Activated CD4-positive, alpha-beta memory T cell treated with anti-CD3 and anti-CD28 coated beads for 36 hours (primary cell): ENCODE data around the gene GPM6B. TPM values are rescaled to one million over a fixed set of nuclear protein-coding genes. Genes with fewer than 3 reads are reported as not detected.

Source experiments
- CTCF ChIA-PET: fragments of 350-600 bp; sonication (Branson Sonifier 250); formaldehyde crosslinking; loops from one replicate; lab custom pipeline; 2021; ENCODE audit warnings: antibody characterized with exemption, inconsistent platforms; lab: Charles Lee
- POLR2A ChIA-PET: fragments of 350-600 bp; sonication (Branson Sonifier 250); formaldehyde crosslinking; loops from one replicate; lab custom pipeline; 2021; ENCODE audit warnings: antibody characterized with exemption; lab: Charles Lee
- DNase-seq: peaks from one replicate; pipeline ENCODE4 v3.0.0-alpha.2; 2020
- H3K27ac Mint-ChIP-seq: one replicate; pipeline ENCODE4 v1.8.0; 2021; ENCODE audit warnings: mixed read lengths
- H3K27me3 Mint-ChIP-seq: one replicate; pipeline ENCODE4 v1.8.0; 2021; ENCODE audit warnings: mixed read lengths
- H3K36me3 Mint-ChIP-seq: one replicate; pipeline ENCODE4 v1.8.0; 2021; ENCODE audit warnings: mixed read lengths
- H3K4me1 Mint-ChIP-seq: one replicate; pipeline ENCODE4 v1.8.0; 2021; ENCODE audit warnings: low read depth, mixed read lengths
- H3K4me3 Mint-ChIP-seq: one replicate; pipeline ENCODE4 v1.8.0; 2021; ENCODE audit warnings: mild to moderate bottlenecking, mixed read lengths
- H3K9me3 Mint-ChIP-seq: one replicate; pipeline ENCODE4 v1.8.0; 2021; ENCODE audit warnings: mixed read lengths
- intact Hi-C: fragments of 100-400 bp; cut with micrococcal nuclease; formaldehyde crosslinking; loops from one replicate; pipeline ENCODE4 v1.15.1; 2023
- total RNA-seq, 2 experiments: library from RNA; stranded (reverse); gene quantifications; one replicate each; pipeline ENCODE4 v1.2.3, GENCODE V29; 2021

Gene GPM6B
- total RNA-seq, 2 experiments from 2014 or later: not detected

GRCh38 chrX:13837290-13837745 is 20.4 kb upstream of the GPM6B start:
- intact Hi-C loops: no loop called here
- Mint-ChIP-seq H3K27me3 (no peaks in the 10 kb centered on the region), H3K27ac (no peak overlapping the region), H3K4me1 (peaks cover 2% of the 10 kb centered on the region), H3K9me3 (no peaks in the 10 kb centered on the region), H3K36me3 (no peaks in the 10 kb centered on the region), H3K4me3 (no peak overlapping the region)
- CTCF ChIA-PET: no interaction called here
- POLR2A ChIA-PET: no interaction called here
- no peak for DNase-seq

- H3K4me1 Mint-ChIP-seq: peaks cover 2% of the 10 kb centered on the region
- intact Hi-C loops: no loop called here
These were observed 19.7 kb upstream of the GPM6B start for GRCh38 chrX:13836575-13836974.

GRCh38 chrX:13835825-13836224 is 18.9 kb upstream of the GPM6B start:
- intact Hi-C loops: no loop called here
- Mint-ChIP-seq H3K9me3 (no peaks in the 10 kb centered on the region), H3K36me3 (no peaks in the 10 kb centered on the region), H3K4me1 (no peaks in the 10 kb centered on the region), H3K4me3 (no peak overlapping the region), H3K27ac (no peak overlapping the region), H3K27me3 (no peaks in the 10 kb centered on the region)
- ChIA-PET POLR2A (no interaction called here), CTCF (no interaction called here)
- DNase-seq: no peak

More at GRCh38 chrX:13836575-13836974, 19.7 kb upstream of the GPM6B start:
- Mint-ChIP-seq H3K4me3 (no peak overlapping the region), H3K36me3 (no peaks in the 10 kb centered on the region), H3K9me3 (no peaks in the 10 kb centered on the region), H3K27me3 (no peaks in the 10 kb centered on the region), H3K27ac (no peak overlapping the region)
- no peak for DNase-seq
- ChIA-PET POLR2A (no interaction called here), CTCF (no interaction called here)

- Mint-ChIP-seq H3K36me3 (no peaks in the 10 kb centered on the region), H3K4me1 (no peaks in the 10 kb centered on the region), H3K27ac (no peak overlapping the region), H3K27me3 (no peaks in the 10 kb centered on the region), H3K9me3 (no peaks in the 10 kb centered on the region), H3K4me3 (no peak overlapping the region)
- intact Hi-C loops: no loop called here
- POLR2A ChIA-PET: no interaction called here
- CTCF ChIA-PET: no interaction called here
- DNase-seq: no peak
These were observed 17.5 kb upstream of the GPM6B start for GRCh38 chrX:13834355-13834754.

- Mint-ChIP-seq H3K27me3 (no peaks in the 10 kb centered on the region), H3K4me3 (no peak overlapping the region), H3K27ac (no peak overlapping the region), H3K9me3 (no peaks in the 10 kb centered on the region), H3K36me3 (no peaks in the 10 kb centered on the region), H3K4me1 (no peaks in the 10 kb centered on the region)
- ChIA-PET POLR2A (no interaction called here), CTCF (interaction anchor here (0.7 kb wide), 1 partner anchor 68 kb away, joined by 3 read pairs; no protein-coding TSS in a partner anchor)
- no peak for DNase-seq
- intact Hi-C loops: no loop called here
These were observed 13.1 kb upstream of the GPM6B start for GRCh38 chrX:13829983-13830382.

- no peaks in the 10 kb centered on the region for H3K36me3 Mint-ChIP-seq
- ChIA-PET POLR2A (no interaction called here), CTCF (no interaction called here)
- no peaks in the 10 kb centered on the region for H3K9me3 Mint-ChIP-seq
- H3K27me3 Mint-ChIP-seq: no peaks in the 10 kb centered on the region
- H3K4me1 Mint-ChIP-seq: no peaks in the 10 kb centered on the region
- H3K4me3 Mint-ChIP-seq: no peak overlapping the region
- intact Hi-C loops: no loop called here
- no peak for DNase-seq
- H3K27ac Mint-ChIP-seq: no peak overlapping the region
These were observed 11.5 kb upstream of the GPM6B start for GRCh38 chrX:13828392-13828791.

GRCh38 chrX:13827298-13828090 is 10.6 kb upstream of the GPM6B start:
- no peaks in the 10 kb centered on the region for H3K4me1 Mint-ChIP-seq
- H3K9me3 Mint-ChIP-seq: no peaks in the 10 kb centered on the region
- ChIA-PET CTCF (no interaction called here), POLR2A (no interaction called here)
- H3K27ac Mint-ChIP-seq: no peak overlapping the region
- intact Hi-C loops: no loop called here
- H3K27me3 Mint-ChIP-seq: no peaks in the 10 kb centered on the region
- no peak overlapping the region for H3K4me3 Mint-ChIP-seq
- H3K36me3 Mint-ChIP-seq: no peaks in the 10 kb centered on the region
- DNase-seq: no peak

GRCh38 chrX:13826770-13827169 is 9.9 kb upstream of the GPM6B start:
- Mint-ChIP-seq H3K9me3 (no peaks in the 10 kb centered on the region), H3K4me3 (no peak overlapping the region), H3K36me3 (no peaks in the 10 kb centered on the region), H3K27ac (no peak overlapping the region), H3K4me1 (no peaks in the 10 kb centered on the region), H3K27me3 (no peaks in the 10 kb centered on the region)
- intact Hi-C loops: no loop called here
- CTCF ChIA-PET: no interaction called here
- POLR2A ChIA-PET: no interaction called here
- DNase-seq: no peak

- Mint-ChIP-seq H3K27me3 (no peaks in the 10 kb centered on the region), H3K9me3 (no peaks in the 10 kb centered on the region), H3K27ac (no peak overlapping the region), H3K4me1 (no peaks in the 10 kb centered on the region), H3K36me3 (no peaks in the 10 kb centered on the region), H3K4me3 (no peak overlapping the region)
- intact Hi-C loops: no loop called here
- POLR2A ChIA-PET: no interaction called here
- DNase-seq: no peak
- CTCF ChIA-PET: interaction anchor here (1.2 kb wide), 1 partner anchor 11 kb away, joined by 3 read pairs; no protein-coding TSS in a partner anchor
These were observed 8.4 kb upstream of the GPM6B start for GRCh38 chrX:13825178-13825762.

GRCh38 chrX:13824746-13825145 is 7.9 kb upstream of the GPM6B start:
- POLR2A ChIA-PET: no interaction called here
- Mint-ChIP-seq H3K4me3 (no peak overlapping the region), H3K36me3 (no peaks in the 10 kb centered on the region), H3K27ac (no peak overlapping the region), H3K4me1 (no peaks in the 10 kb centered on the region), H3K27me3 (no peaks in the 10 kb centered on the region), H3K9me3 (no peaks in the 10 kb centered on the region)
- CTCF ChIA-PET: no interaction called here
- intact Hi-C loops: no loop called here
- no peak for DNase-seq

- Mint-ChIP-seq H3K27me3 (no peaks in the 10 kb centered on the region), H3K27ac (no peak overlapping the region), H3K36me3 (no peaks in the 10 kb centered on the region), H3K4me1 (no peaks in the 10 kb centered on the region), H3K4me3 (no peak overlapping the region), H3K9me3 (no peaks in the 10 kb centered on the region)
- ChIA-PET CTCF (no interaction called here), POLR2A (no interaction called here)
- DNase-seq: no peak
- intact Hi-C loops: no loop called here
These were observed 4.8 kb upstream of the GPM6B start for GRCh38 chrX:13821738-13822137.

- H3K9me3 Mint-ChIP-seq: no peaks in the 10 kb centered on the region
- no peak for DNase-seq
- intact Hi-C loops: no loop called here
- ChIA-PET CTCF (no interaction called here), POLR2A (no interaction called here)
- no peak overlapping the region for H3K27ac Mint-ChIP-seq
- no peak overlapping the region for H3K4me3 Mint-ChIP-seq
- no peaks in the 10 kb centered on the region for H3K4me1 Mint-ChIP-seq
- H3K27me3 Mint-ChIP-seq: peaks cover 5% of the 10 kb centered on the region
- H3K36me3 Mint-ChIP-seq: no peaks in the 10 kb centered on the region
These were observed 717 bp downstream of the GPM6B start for GRCh38 chrX:13816176-13816575.

GRCh38 chrX:13815664-13816063 is 1.2 kb downstream of the GPM6B start:
- peaks cover 5% of the 10 kb centered on the region for H3K27me3 Mint-ChIP-seq
- ChIA-PET POLR2A (no interaction called here), CTCF (no interaction called here)
- no peak overlapping the region for H3K27ac Mint-ChIP-seq
- H3K4me1 Mint-ChIP-seq: no peaks in the 10 kb centered on the region
- H3K9me3 Mint-ChIP-seq: no peaks in the 10 kb centered on the region
- no peak for DNase-seq
- H3K36me3 Mint-ChIP-seq: no peaks in the 10 kb centered on the region
- intact Hi-C loops: no loop called here
- H3K4me3 Mint-ChIP-seq: no peak overlapping the region
